Mesenchymal stem cell (in vitro differentiated cells and primary cell): ENCODE measurements around the gene PRSS50.
"Not testable (repeated sequence)": the region's sequence is repeated elsewhere in the genome, so short reads cannot be mapped to it uniquely, and the experiment has no call there.

Source experiments
- DNase-seq: peaks from one replicate; pipeline ENCODE4 v3.0.0-alpha.2; 2013
- H2AFZ ChIP-seq: one replicate; pipeline ENCODE4 v1.6.1; 2013; ENCODE audit warnings: low read depth, mild to moderate bottlenecking, control low read depth, inconsistent platforms, low read length, moderate library complexity
- H2AK5ac ChIP-seq: 2 replicates; pipeline ENCODE4 v1.6.1; 2013; ENCODE audit warnings: low read length, moderate library complexity, mild to moderate bottlenecking, inconsistent platforms; ENCODE audit not compliant: severe bottlenecking
- H2BK120ac ChIP-seq: one replicate; pipeline ENCODE4 v1.6.1; 2013; ENCODE audit warnings: low read depth, mild to moderate bottlenecking, inconsistent platforms, low read length, moderate library complexity
- H2BK12ac ChIP-seq, 2 experiments: one replicate each; pipeline ENCODE4 v1.6.1; 2013; ENCODE audit warnings: inconsistent platforms in 2 of 2, low read length in 2 of 2, mild to moderate bottlenecking in 2 of 2, moderate library complexity in 2 of 2, control low read depth in 1 of 2
- H2BK15ac ChIP-seq: one replicate; pipeline ENCODE4 v1.6.1; 2013; ENCODE audit warnings: mild to moderate bottlenecking, low read depth, inconsistent platforms; ENCODE audit not compliant: poor library complexity, severe bottlenecking
- H2BK5ac ChIP-seq: 2 replicates; pipeline ENCODE4 v1.6.1; 2013; ENCODE audit warnings: low read depth, mild to moderate bottlenecking, low read length, control low read depth, inconsistent platforms; ENCODE audit not compliant: poor library complexity, severe bottlenecking
- H3K14ac ChIP-seq, 2 experiments: one replicate each; pipeline ENCODE4 v1.6.1; 2013; ENCODE audit warnings: inconsistent platforms in 2 of 2, low read length in 2 of 2, control low read depth in 1 of 2, mild to moderate bottlenecking in 1 of 2, moderate library complexity in 1 of 2
- H3K18ac ChIP-seq, 2 experiments: one replicate each; pipeline ENCODE4 v1.6.1; 2013; ENCODE audit warnings: inconsistent platforms in 2 of 2, low read length in 2 of 2, control low read depth in 1 of 2, low read depth in 1 of 2, mild to moderate bottlenecking in 1 of 2
- H3K23ac ChIP-seq, 2 experiments: one replicate each; pipeline ENCODE4 v1.6.1; 2013; ENCODE audit warnings: inconsistent platforms in 2 of 2, low read length in 2 of 2, mild to moderate bottlenecking in 2 of 2, moderate library complexity in 2 of 2, control low read depth in 1 of 2
- H3K27ac ChIP-seq: 2 replicates; pipeline ENCODE4 v1.5.1; 2013; ENCODE audit warnings: mild to moderate bottlenecking, moderate library complexity, low read length, control low read depth, inconsistent platforms; ENCODE audit not compliant: poor library complexity, severe bottlenecking
- H3K27me3 ChIP-seq, 2 experiments: 2 replicates each; pipeline versions ENCODE4 v1.6.1 to v1.7.0; 2013; ENCODE audit warnings: low read length in 2 of 2, mild to moderate bottlenecking in 2 of 2, moderate library complexity in 2 of 2, control low read depth in 1 of 2, inconsistent platforms in 1 of 2; ENCODE audit not compliant: control insufficient read depth in 1 of 2, insufficient read depth in 1 of 2
- H3K36me3 ChIP-seq, 2 experiments: 2 replicates each; pipeline versions ENCODE4 v1.6.1 to v1.7.0; 2013; ENCODE audit warnings: low read length in 2 of 2, control low read depth in 1 of 2, inconsistent platforms in 1 of 2, low read depth in 1 of 2, mild to moderate bottlenecking in 1 of 2; ENCODE audit not compliant: insufficient read depth in 2 of 2, control insufficient read depth in 1 of 2
- H3K4ac ChIP-seq, 2 experiments: one replicate each; pipeline ENCODE4 v1.6.1; 2013; ENCODE audit warnings: inconsistent platforms in 2 of 2, low read length in 2 of 2, mild to moderate bottlenecking in 2 of 2, moderate library complexity in 2 of 2, control low read depth in 1 of 2, low read depth in 1 of 2
- H3K4me1 ChIP-seq: 2 replicates; pipeline ENCODE4 v1.6.1; 2013; ENCODE audit warnings: low read depth, low read length, control low read depth; ENCODE audit not compliant: control insufficient read depth, insufficient read depth
- H3K4me2 ChIP-seq: 2 replicates; pipeline ENCODE4 v1.6.1; 2013; ENCODE audit warnings: low read length, mild to moderate bottlenecking, inconsistent platforms; ENCODE audit not compliant: poor library complexity, severe bottlenecking
- H3K4me3 ChIP-seq, 2 experiments: 2 replicates each; pipeline versions ENCODE4 v1.5.1 to v1.7.0; 2013; ENCODE audit warnings: low read length in 2 of 2, mild to moderate bottlenecking in 2 of 2, control low read depth in 1 of 2, low read depth in 1 of 2; ENCODE audit not compliant: insufficient read depth in 1 of 2
- H3K79me1 ChIP-seq: replicated peaks from 2 replicates; pipeline ENCODE4 v1.6.1; 2013; ENCODE audit warnings: mild to moderate bottlenecking, control low read depth, low read length, inconsistent platforms; ENCODE audit not compliant: poor library complexity, severe bottlenecking
- H3K9ac ChIP-seq: 2 replicates; pipeline ENCODE4 v1.7.0; 2013; ENCODE audit warnings: mild to moderate bottlenecking, low read length, moderate library complexity
- H3K9me3 ChIP-seq: 2 replicates; pipeline ENCODE4 v1.7.0; 2013; ENCODE audit warnings: mild to moderate bottlenecking, low read length; ENCODE audit not compliant: control insufficient read depth
- H4K8ac ChIP-seq: one replicate; pipeline ENCODE4 v1.6.1; 2013; ENCODE audit warnings: inconsistent platforms, mild to moderate bottlenecking, low read length, moderate library complexity
- H4K91ac ChIP-seq: one replicate; pipeline ENCODE4 v1.6.1; 2013; ENCODE audit warnings: mild to moderate bottlenecking, low read length, inconsistent platforms
- WGBS: methylation state at CpG from one replicate; pipeline ENCODE4 v1.1.7; 2013; ENCODE audit warnings: mixed read lengths; 5-methylcytosine and 5-hydroxymethylcytosine counted together

The PRSS50 gene

GRCh38 chr3:46704346-46704745 lies 13.3 kb downstream of the PRSS50 start:
- H2AFZ ChIP-seq, H3K79me1 ChIP-seq, H3K27ac ChIP-seq, H3K9me3 ChIP-seq, H3K4me3 ChIP-seq, H3K4me2 ChIP-seq, H3K9ac ChIP-seq, H2BK5ac ChIP-seq, H3K36me3 ChIP-seq, H2AK5ac ChIP-seq, DNase-seq, H2BK12ac ChIP-seq, H3K23ac ChIP-seq, H4K8ac ChIP-seq, H4K91ac ChIP-seq, H2BK120ac ChIP-seq, H3K4ac ChIP-seq, H2BK15ac ChIP-seq, H3K18ac ChIP-seq, H3K14ac ChIP-seq: not testable (repeated sequence)
- Histone ChIP-seq H3K27me3 (peaks cover 45 to 53% of the 10 kb centered on the region in 2 experiments), H3K4me1 (peaks cover 15% of the 10 kb centered on the region)
- WGBS = 40% methylated on average over 7 of the region's 7 CpGs

GRCh38 chr3:46703013-46703520 lies 14.6 kb downstream of the PRSS50 start:
- Histone ChIP-seq H3K36me3 (no peaks in the 10 kb centered on the region), H3K18ac (no peak overlapping the region), H4K8ac (no peak overlapping the region), H3K79me1 (no peaks in the 10 kb centered on the region), H3K27me3 (peaks cover 45% of the 10 kb centered on the region in 2 experiments), H2AFZ (no peak overlapping the region), H3K9me3 (no peaks in the 10 kb centered on the region), H3K4ac (no peak overlapping the region), H2BK120ac (no peak overlapping the region), H4K91ac (no peak overlapping the region), H3K23ac (no peak overlapping the region), H3K27ac (no peak overlapping the region), H2BK15ac (no peak overlapping the region), H2AK5ac (no peak overlapping the region), H2BK12ac (no peak overlapping the region), H3K14ac (no peak overlapping the region), H3K4me1 (peaks cover 15% of the 10 kb centered on the region), H3K9ac (no peak overlapping the region), H3K4me3 (no peak overlapping the region), H3K4me2 (no peak overlapping the region), H2BK5ac (no peak overlapping the region)
- WGBS = 89% methylated on average over 4 of the region's 4 CpGs
- no peak for DNase-seq

GRCh38 chr3:46702246-46703012 lies 15.2 kb downstream of the PRSS50 start:
- Histone ChIP-seq H3K27me3 (peaks cover 45% of the 10 kb centered on the region in 2 experiments), H3K9ac (no peak overlapping the region), H3K36me3 (no peaks in the 10 kb centered on the region), H3K4ac (no peak overlapping the region), H2AFZ (no peak overlapping the region), H2BK12ac (no peak overlapping the region), H3K4me3 (no peak overlapping the region), H3K23ac (no peak overlapping the region), H3K79me1 (no peaks in the 10 kb centered on the region), H3K14ac (no peak overlapping the region), H2AK5ac (no peak overlapping the region), H4K8ac (no peak overlapping the region), H3K27ac (no peak overlapping the region), H2BK15ac (no peak overlapping the region), H3K4me2 (no peak overlapping the region), H4K91ac (no peak overlapping the region), H2BK120ac (no peak overlapping the region), H3K4me1 (peaks cover 15% of the 10 kb centered on the region), H3K9me3 (no peaks in the 10 kb centered on the region), H2BK5ac (no peak overlapping the region), H3K18ac (no peak overlapping the region)
- DNase-seq = no peak
- WGBS = 74% methylated on average over 4 of the region's 4 CpGs

- Histone ChIP-seq H3K27ac (no peak within 1 kb of the TSS), H2BK15ac (peak within 1 kb of the TSS; percentile 87), H4K91ac (no peak within 1 kb of the TSS), H3K4me3 (no peak within 1 kb of the TSS), H3K79me1 (no peaks in the 10 kb centered on the region), H3K4me1 (peaks cover 17% of the 10 kb centered on the region), H3K14ac (no peak within 1 kb of the TSS), H3K27me3 (peaks cover 35 to 39% of the 10 kb centered on the region in 2 experiments), H4K8ac (no peak within 1 kb of the TSS), H2AK5ac (no peak within 1 kb of the TSS), H3K23ac (peak within 1 kb of the TSS in 1 of 2 experiments; percentile 41), H2BK12ac (no peak within 1 kb of the TSS), H3K18ac (no peak within 1 kb of the TSS), H3K4ac (no peak within 1 kb of the TSS), H2AFZ (peak within 1 kb of the TSS; percentile 31), H3K4me2 (peak within 1 kb of the TSS; percentile 47), H3K9ac (no peak within 1 kb of the TSS), H3K9me3 (no peaks in the 10 kb centered on the region), H2BK5ac (no peak within 1 kb of the TSS), H2BK120ac (no peak within 1 kb of the TSS), H3K36me3 (no peaks in the 10 kb centered on the region)
- no peak for DNase-seq
- 10% methylated on average over 43 of the region's 51 CpGs for WGBS
Measured at GRCh38 chr3:46701181-46701939, 16.3 kb downstream of the PRSS50 start, which contains the start of gene TMIE. TSS of gene TMIE (plus strand) at chr3:46701392. CDS start at chr3:46701488, 96 bp downstream.
